Hematopoietic multipotent progenitor cell (in vitro differentiated cells): ENCODE measurements around the gene NMRK2. TPM values are rescaled to one million over a fixed set of nuclear protein-coding genes. Genes with fewer than 3 reads are reported as not detected.
A peak's percentile ranks its signal among the peaks of the same experiment; 100 is the strongest.
"Not testable (repeated sequence)": the region's sequence is repeated elsewhere in the genome, so short reads cannot be mapped to it uniquely, and the experiment has no call there.

Experiments
- DNase-seq, 3 donors: peaks; one replicate each; pipeline ENCODE4 v3.0.0-alpha.2; 2011 to 2015; ENCODE audit warnings: low read depth in 2 of 3, low spot score in 2 of 3
- total RNA-seq: library from RNA; depleted of rRNA; stranded (reverse); fragments of >200 nt; gene quantifications from one replicate; pipeline ENCODE4 v1.2.3, GENCODE V29; 2012

NMRK2 gene
- total RNA-seq, 1 donor: not detected

- no peak for DNase-seq
Measured at GRCh38 chr19:3963458-3964255, 30.8 kb downstream of the NMRK2 start.

GRCh38 chr19:3964256-3965194 is 31.7 kb downstream of the NMRK2 start:
- no peak for DNase-seq

GRCh38 chr19:3966051-3967017 is 33.5 kb downstream of the NMRK2 start:
- DNase-seq: no peak

GRCh38 chr19:3967983-3968382 is 35.1 kb downstream of the NMRK2 start:
- DNase-seq: not testable (repeated sequence)

GRCh38 chr19:3968556-3969434 is 35.9 kb downstream of the NMRK2 start:
- no peak for DNase-seq

GRCh38 chr19:3969435-3970312 is 36.8 kb downstream of the NMRK2 start:
- no peak for DNase-seq

- no peak for DNase-seq
Measured at GRCh38 chr19:3970313-3970807, 37.5 kb downstream of the NMRK2 start.

GRCh38 chr19:3970808-3971598 is 38.1 kb downstream of the NMRK2 start, which contains the start of gene DAPK3:
TSS of gene DAPK3 (minus strand) at chr19:3971099. CDS start at chr19:3969735, 1,364 bp downstream.
- peak; percentile 60 to 93 (median 89) for DNase-seq

- DNase-seq: no peak
Measured at GRCh38 chr19:3975144-3975543, 42.3 kb downstream of the NMRK2 start.

- no peak for DNase-seq
Measured at GRCh38 chr19:3975637-3976087, 42.8 kb downstream of the NMRK2 start.

GRCh38 chr19:3976495-3977241 is 43.8 kb downstream of the NMRK2 start:
- DNase-seq: no peak

- DNase-seq: peak in 1 of 3 donors; percentile 15
Measured at GRCh38 chr19:3977242-3978143, 44.6 kb downstream of the NMRK2 start.

- DNase-seq: no peak
Measured at GRCh38 chr19:3978145-3978544, 45.3 kb downstream of the NMRK2 start.

GRCh38 chr19:3979289-3979673 is 46.4 kb downstream of the NMRK2 start:
- DNase-seq: no peak

GRCh38 chr19:3979674-3980352 is 46.9 kb downstream of the NMRK2 start:
- DNase-seq: no peak
